Osteocyte (in vitro differentiated cells): ENCODE data around the gene KRT35. TPM values are rescaled to one million over a fixed set of nuclear protein-coding genes. Genes with fewer than 3 reads are reported as not detected.

ENCODE experiments used
- DNase-seq: peaks from one replicate; pipeline ENCODE4 v3.0.0; 2021; ENCODE audit warnings: mixed read lengths; ENCODE audit not compliant: unreplicated experiment; ENCODE audit errors: extremely low spot score
- H3K27ac Mint-ChIP-seq: one replicate; pipeline ENCODE4 v1.8.0; 2021; ENCODE audit warnings: mild to moderate bottlenecking, mixed read lengths; ENCODE audit not compliant: unreplicated experiment
- H3K27me3 Mint-ChIP-seq: one replicate; pipeline ENCODE4 v1.8.0; 2021; ENCODE audit warnings: mixed read lengths; ENCODE audit not compliant: unreplicated experiment
- H3K36me3 Mint-ChIP-seq: one replicate; pipeline ENCODE4 v1.8.0; 2021; ENCODE audit warnings: mixed read lengths; ENCODE audit not compliant: unreplicated experiment
- H3K4me1 Mint-ChIP-seq: one replicate; pipeline ENCODE4 v1.8.0; 2021; ENCODE audit warnings: mixed read lengths; ENCODE audit not compliant: unreplicated experiment
- H3K4me3 Mint-ChIP-seq: one replicate; pipeline ENCODE4 v1.8.0; 2021; ENCODE audit warnings: mild to moderate bottlenecking, moderate library complexity, mixed read lengths; ENCODE audit not compliant: unreplicated experiment
- H3K9me3 Mint-ChIP-seq: one replicate; pipeline ENCODE4 v1.8.0; 2021; ENCODE audit warnings: mixed read lengths; ENCODE audit not compliant: unreplicated experiment
- CTCF ChIP-seq: fragments of 200-600 bp; sonication (generic); IDR thresholded peaks from 2 replicates; pipeline ENCODE4 v1.5.0; 2021; ENCODE audit warnings: antibody characterized with exemption, mild to moderate bottlenecking, moderate library complexity
- long read RNA-seq: library from polyadenylated mRNA; unstranded; transcript quantifications from one replicate; pipeline ENCODE4 v2.0.0, GENCODE V29; 2021
- total RNA-seq: library from RNA; stranded (reverse); gene quantifications from 2 replicates; pipeline ENCODE4 v1.2.1, GENCODE V29; 2021

Gene KRT35
- not detected in 2 replicates for total RNA-seq
- long read RNA-seq: 0 reads

- H3K4me3 Mint-ChIP-seq: no peak within 1 kb of the TSS
- H3K9me3 Mint-ChIP-seq: no peaks in the 10 kb centered on the region
- H3K27me3 Mint-ChIP-seq: no peaks in the 10 kb centered on the region
- no peaks in the 10 kb centered on the region for H3K4me1 Mint-ChIP-seq
- H3K27ac Mint-ChIP-seq: no peak within 1 kb of the TSS
- TF ChIP-seq CTCF: no peak
- no peaks in the 10 kb centered on the region for H3K36me3 Mint-ChIP-seq
- no peak for DNase-seq
Measured at GRCh38 chr17:41481036-41481435, at the start of gene KRT35. Gene KRT35 (minus strand): TSS chr17:41481151. CDS start chr17:41481097, 54 bp downstream.

DNA sequence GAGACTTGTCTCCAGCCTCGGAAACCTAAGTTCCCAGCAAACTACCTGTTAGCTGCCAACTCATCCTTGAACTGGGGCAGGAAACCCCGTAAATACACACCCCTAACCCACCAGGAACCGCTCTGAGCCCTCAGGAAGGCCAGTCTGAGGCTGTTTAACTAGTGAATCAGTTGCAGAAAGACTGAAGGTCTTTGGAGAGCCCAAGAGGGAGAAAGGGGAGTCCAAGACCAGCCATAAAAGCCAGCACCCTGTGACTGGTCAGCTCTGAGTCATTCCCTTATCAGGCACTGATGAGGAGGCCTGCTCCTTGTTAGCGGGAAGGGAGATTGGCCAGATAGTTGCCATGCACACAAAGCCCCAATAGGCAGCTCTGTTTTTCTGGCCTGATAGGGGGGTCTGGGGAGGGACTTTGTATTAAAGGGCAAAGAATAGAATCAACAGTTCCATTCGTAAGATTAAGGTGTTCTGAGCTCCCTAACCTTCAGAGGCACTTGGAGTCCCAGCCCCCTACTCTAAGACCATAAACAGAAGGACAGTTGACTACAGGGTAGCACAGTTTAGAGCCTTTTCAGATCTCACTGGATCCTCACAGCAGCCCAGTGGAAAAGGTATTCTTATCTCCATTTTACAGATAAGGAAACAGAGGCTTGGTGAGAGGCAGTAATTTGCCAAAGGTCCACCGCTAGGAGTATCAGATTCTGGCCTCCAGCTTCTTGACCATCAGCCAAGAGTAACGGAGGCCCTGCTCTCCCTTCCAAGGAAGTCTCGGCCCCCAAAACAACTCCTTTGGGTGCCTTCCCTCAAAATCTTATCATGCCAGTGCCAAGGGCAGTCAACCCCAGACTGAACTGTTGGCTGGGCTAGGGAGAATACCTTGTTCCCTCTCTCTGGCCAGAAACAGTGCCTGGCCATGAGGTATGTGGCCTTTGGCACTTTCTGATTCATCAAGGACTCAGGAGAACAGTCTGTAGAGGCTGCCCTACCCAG lies 49.4 kb upstream of the KRT35 start:
- Mint-ChIP-seq H3K27ac (no peak overlapping the region), H3K27me3 (peaks cover 29% of the 10 kb centered on the region), H3K4me3 (no peak overlapping the region), H3K9me3 (no peaks in the 10 kb centered on the region), H3K36me3 (no peaks in the 10 kb centered on the region), H3K4me1 (peaks cover 9% of the 10 kb centered on the region)
- DNase-seq: no peak
- TF ChIP-seq CTCF: no peak

DNA sequence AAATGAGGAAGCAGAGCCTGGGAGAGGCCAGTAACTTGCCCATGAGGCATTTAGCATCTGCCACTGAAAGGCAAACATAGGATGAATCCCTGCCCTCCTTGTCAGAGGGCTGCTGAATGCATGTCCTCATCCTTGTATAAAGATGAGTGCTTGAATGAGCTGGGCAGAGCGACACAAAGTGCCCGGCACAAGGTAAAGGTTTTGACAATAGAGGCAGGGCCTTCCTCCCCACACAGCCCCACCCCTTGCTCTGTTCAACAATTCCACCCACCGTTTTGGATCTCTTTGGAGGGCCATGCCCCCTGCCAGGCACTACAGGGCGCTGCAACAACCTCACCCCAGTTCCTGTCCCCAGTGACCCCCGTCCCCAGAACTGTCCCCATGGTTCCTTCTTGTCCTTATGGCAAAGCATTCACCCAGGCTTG lies 48.6 kb upstream of the KRT35 start:
- H3K27ac Mint-ChIP-seq: no peak overlapping the region
- TF ChIP-seq CTCF: no peak
- H3K9me3 Mint-ChIP-seq: no peaks in the 10 kb centered on the region
- DNase-seq: no peak
- H3K36me3 Mint-ChIP-seq: no peaks in the 10 kb centered on the region
- peak overlapping the region; percentile 38 for H3K4me3 Mint-ChIP-seq
- peaks cover 9% of the 10 kb centered on the region for H3K4me1 Mint-ChIP-seq
- peaks cover 29% of the 10 kb centered on the region for H3K27me3 Mint-ChIP-seq

DNA sequence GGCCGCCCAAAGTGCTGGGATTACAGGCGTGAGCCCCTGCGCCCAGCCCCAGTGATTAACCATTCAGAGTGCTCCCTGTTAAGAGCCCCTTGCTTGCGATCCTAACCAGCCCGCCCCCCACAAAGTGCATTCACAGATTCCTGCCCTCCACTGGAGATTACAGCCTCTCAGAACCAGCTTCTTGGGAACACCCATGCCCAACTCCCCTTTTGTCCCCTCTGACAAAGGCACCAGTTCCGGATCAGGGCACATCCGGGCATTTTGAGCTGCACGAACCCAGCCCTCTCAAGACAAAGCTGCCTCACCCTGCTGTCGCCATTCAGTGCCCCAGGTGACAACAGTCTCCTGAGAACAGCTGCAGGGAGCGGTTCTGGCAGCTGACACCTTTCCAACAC lies 48.0 kb upstream of the KRT35 start:
- peaks cover 9% of the 10 kb centered on the region for H3K4me1 Mint-ChIP-seq
- H3K9me3 Mint-ChIP-seq: no peaks in the 10 kb centered on the region
- DNase-seq: no peak
- no peaks in the 10 kb centered on the region for H3K36me3 Mint-ChIP-seq
- H3K27me3 Mint-ChIP-seq: peaks cover 29% of the 10 kb centered on the region
- H3K27ac Mint-ChIP-seq: no peak overlapping the region
- H3K4me3 Mint-ChIP-seq: no peak overlapping the region
- TF ChIP-seq CTCF: no peak
